ENCODE measurements around the gene ASIC5.

GRCh38 chr4:155802190-155802959 lies 63.7 kb downstream of the ASIC5 start:
- no peak for TF ChIP-seq CTCF (IDR thresholded peaks at IDR 0.05)
- TF ChIP-seq POLR2AphosphoS5 (IDR thresholded peaks at IDR 0.05) = peak in 1 of 3 donors; percentile 21
- TF ChIP-seq POLR2A (IDR thresholded peaks at IDR 0.05) = no peak
- TF ChIP-seq EP300 (IDR thresholded peaks at IDR 0.05; ENCODE audit: low read depth) = no peak
